Activated CD4-positive, alpha-beta memory T cell treated with anti-CD3 and anti-CD28 coated beads for 36 hours (primary cell): ENCODE measurements around the gene APC. TPM values are rescaled to one million over a fixed set of nuclear protein-coding genes. Genes with fewer than 3 reads are reported as not detected.
"Not testable (repeated sequence)": the region's sequence is repeated elsewhere in the genome, so short reads cannot be mapped to it uniquely, and the experiment has no call there.

ENCODE experiments used
- CTCF ChIA-PET: fragments of 350-600 bp; sonication (Branson Sonifier 250); formaldehyde crosslinking; loops from one replicate; lab custom pipeline; 2021; ENCODE audit warnings: antibody characterized with exemption, inconsistent platforms; lab: Charles Lee
- POLR2A ChIA-PET: fragments of 350-600 bp; sonication (Branson Sonifier 250); formaldehyde crosslinking; loops from one replicate; lab custom pipeline; 2021; ENCODE audit warnings: antibody characterized with exemption; lab: Charles Lee
- DNase-seq: peaks from one replicate; pipeline ENCODE4 v3.0.0-alpha.2; 2020
- H3K27ac Mint-ChIP-seq: one replicate; pipeline ENCODE4 v1.8.0; 2021; ENCODE audit warnings: mixed read lengths
- H3K27me3 Mint-ChIP-seq: one replicate; pipeline ENCODE4 v1.8.0; 2021; ENCODE audit warnings: mixed read lengths
- H3K36me3 Mint-ChIP-seq: one replicate; pipeline ENCODE4 v1.8.0; 2021; ENCODE audit warnings: mixed read lengths
- H3K4me1 Mint-ChIP-seq: one replicate; pipeline ENCODE4 v1.8.0; 2021; ENCODE audit warnings: low read depth, mixed read lengths
- H3K4me3 Mint-ChIP-seq: one replicate; pipeline ENCODE4 v1.8.0; 2021; ENCODE audit warnings: mild to moderate bottlenecking, mixed read lengths
- H3K9me3 Mint-ChIP-seq: one replicate; pipeline ENCODE4 v1.8.0; 2021; ENCODE audit warnings: mixed read lengths
- intact Hi-C: fragments of 100-400 bp; cut with micrococcal nuclease; formaldehyde crosslinking; loops from one replicate; pipeline ENCODE4 v1.15.1; 2023
- total RNA-seq, 2 experiments: library from RNA; stranded (reverse); gene quantifications; one replicate each; pipeline ENCODE4 v1.2.3, GENCODE V29; 2021

Gene APC
- total RNA-seq, 2 experiments from 2014 or later, result 17.3 to 20.1 TPM

- peak overlapping the region; percentile 5 for H3K4me3 Mint-ChIP-seq
Observed at GRCh38 chr5:112878760-112879159, 141.1 kb downstream of the APC start.

DNA sequence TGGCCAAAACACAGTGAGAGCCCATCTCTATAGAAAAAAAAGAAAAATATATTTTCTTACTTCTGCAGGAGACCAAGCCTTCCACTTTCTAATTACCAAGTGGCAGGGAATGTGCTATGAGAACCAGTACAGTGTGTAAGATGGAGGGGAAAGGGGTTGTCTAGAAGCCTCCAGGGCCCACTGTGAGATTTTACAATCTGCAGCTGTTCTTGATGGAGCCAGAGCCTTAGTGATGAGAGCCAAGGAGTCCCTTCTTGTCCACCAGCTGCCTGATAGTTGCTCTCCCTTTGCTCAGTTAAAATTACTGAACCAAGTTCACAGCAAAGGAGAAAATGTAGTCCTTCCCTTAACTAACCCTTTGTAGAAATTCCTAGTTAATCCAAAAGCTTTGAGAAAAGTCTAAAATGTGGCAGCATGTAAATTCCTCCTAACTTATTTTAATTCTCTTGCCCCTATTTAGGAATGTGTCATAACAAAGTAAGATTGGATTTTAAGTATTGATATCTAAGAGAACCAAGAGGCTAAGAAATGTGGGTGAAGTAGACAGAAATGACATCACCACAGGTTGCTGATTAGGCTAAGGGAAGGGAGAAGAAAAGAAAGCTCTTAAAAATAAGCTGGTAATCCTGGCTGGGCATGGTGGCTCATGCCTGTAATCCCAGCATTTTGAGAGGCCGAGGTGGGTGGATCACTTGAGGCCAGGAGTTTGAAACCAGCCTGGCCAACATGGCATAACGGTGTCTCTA, 142.7 kb downstream of the APC start:
- ChIA-PET POLR2A (no interaction called here), CTCF (interaction anchor here (1.1 to 1.3 kb wide), 3 partner anchors 28 to 42 kb away, joined by 3 to 5 read pairs (median 3); partner anchors contain the start of gene REEP5)
- Mint-ChIP-seq H3K9me3 (no peaks in the 10 kb centered on the region), H3K4me3 (no peak overlapping the region), H3K4me1 (peaks cover 28% of the 10 kb centered on the region), H3K27me3 (no peaks in the 10 kb centered on the region), H3K36me3 (peaks cover 31% of the 10 kb centered on the region), H3K27ac (peak overlapping the region; percentile 56)
- intact Hi-C loops, result no loop called here
- no peak for DNase-seq

More at GRCh38 chr5:112878760-112879159, 141.1 kb downstream of the APC start:
- intact Hi-C loops, result loop anchor here (1.0 to 5.0 kb wide), 3 partner anchors 44 to 99 kb away; partner anchors contain the start of genes DCP2 and REEP5
- Mint-ChIP-seq H3K27ac (peak overlapping the region; percentile 84), H3K36me3 (peaks cover 30% of the 10 kb centered on the region), H3K27me3 (no peaks in the 10 kb centered on the region), H3K4me1 (peaks cover 35% of the 10 kb centered on the region), H3K9me3 (no peaks in the 10 kb centered on the region)
- ChIA-PET POLR2A (interaction anchor here (0.8 to 1.4 kb wide), 4 partner anchors 8 to 95 kb away, joined by 3 to 6 read pairs (median 4); no protein-coding TSS in a partner anchor), CTCF (interaction anchor here (0.9 to 1.2 kb wide), 4 partner anchors 18 to 41 kb away, joined by 3 to 4 read pairs (median 4); partner anchors contain the start of gene SRP19)
- DNase-seq, result peak; percentile 79

- ChIA-PET POLR2A (no interaction called here), CTCF (interaction anchor here (1.4 kb wide), 1 partner anchor 126 kb away, joined by 3 read pairs; no protein-coding TSS in a partner anchor)
- no peaks in the 10 kb centered on the region for H3K27me3 Mint-ChIP-seq
- no peak for DNase-seq
- no peak overlapping the region for H3K27ac Mint-ChIP-seq
- H3K9me3 Mint-ChIP-seq, result no peaks in the 10 kb centered on the region
- intact Hi-C loops, result no loop called here
- peaks cover 32% of the 10 kb centered on the region for H3K4me1 Mint-ChIP-seq
- no peak overlapping the region for H3K4me3 Mint-ChIP-seq
- H3K36me3 Mint-ChIP-seq, result peaks cover 39% of the 10 kb centered on the region
Observed at GRCh38 chr5:112883192-112883591, 145.5 kb downstream of the APC start.

- POLR2A ChIA-PET, result no interaction called here
- intact Hi-C loops, result no loop called here
- peaks cover 40% of the 10 kb centered on the region for H3K36me3 Mint-ChIP-seq
- H3K9me3 Mint-ChIP-seq, result peaks cover 5% of the 10 kb centered on the region
- H3K4me3 Mint-ChIP-seq, result no peak overlapping the region
- CTCF ChIA-PET, result no interaction called here
- DNase-seq, result no peak
- H3K27ac Mint-ChIP-seq, result no peak overlapping the region
- H3K27me3 Mint-ChIP-seq, result no peaks in the 10 kb centered on the region
- peaks cover 29% of the 10 kb centered on the region for H3K4me1 Mint-ChIP-seq
Observed at GRCh38 chr5:112885001-112885400, 147.3 kb downstream of the APC start.

DNA sequence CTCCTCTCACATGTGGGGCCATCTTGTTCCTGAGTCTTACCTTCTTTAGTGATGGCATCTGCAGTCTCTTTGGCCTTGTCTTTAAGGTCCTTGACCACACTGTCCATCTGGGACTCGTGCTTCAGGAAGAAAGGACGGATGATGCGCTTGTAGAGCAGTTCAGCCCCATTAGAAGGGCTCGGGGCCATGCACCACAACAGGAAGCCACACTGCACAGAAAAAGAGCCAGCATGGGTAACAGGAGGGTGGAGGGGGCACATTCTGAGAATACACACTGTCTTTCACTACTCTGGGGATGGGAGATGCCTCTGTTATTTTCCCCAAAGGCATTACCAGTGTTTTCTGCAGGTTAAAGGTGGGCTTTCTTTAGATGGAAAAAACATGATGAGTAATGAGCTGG, 149.3 kb downstream of the APC start:
- no peak overlapping the region for H3K4me3 Mint-ChIP-seq
- peaks cover 36% of the 10 kb centered on the region for H3K36me3 Mint-ChIP-seq
- no peak for DNase-seq
- H3K27ac Mint-ChIP-seq, result peak overlapping the region; percentile 68
- no peaks in the 10 kb centered on the region for H3K27me3 Mint-ChIP-seq
- peaks cover 27% of the 10 kb centered on the region for H3K4me1 Mint-ChIP-seq
- H3K9me3 Mint-ChIP-seq, result peaks cover 5% of the 10 kb centered on the region
- ChIA-PET CTCF (interaction anchor here (1.4 kb wide), 1 partner anchor 39 kb away, joined by 3 read pairs; no protein-coding TSS in a partner anchor), POLR2A (interaction anchor here (0.6 kb wide), 1 partner anchor 9 kb away, joined by 3 read pairs; no protein-coding TSS in a partner anchor)
- intact Hi-C loops, result no loop called here

DNA sequence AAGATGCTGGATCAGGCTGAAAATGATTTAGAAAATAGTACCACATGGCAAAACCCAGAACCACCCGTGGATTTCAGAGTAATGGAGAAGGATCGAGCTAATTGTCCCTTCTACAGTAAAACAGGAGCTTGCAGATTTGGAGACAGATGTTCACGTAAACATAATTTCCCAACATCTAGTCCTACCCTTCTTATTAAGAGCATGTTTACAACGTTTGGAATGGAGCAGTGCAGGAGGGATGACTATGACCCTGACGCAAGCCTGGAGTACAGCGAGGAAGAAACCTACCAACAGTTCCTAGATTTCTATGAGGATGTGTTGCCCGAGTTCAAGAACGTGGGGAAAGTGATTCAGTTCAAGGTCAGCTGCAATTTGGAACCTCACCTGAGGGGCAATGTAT, 154.4 kb downstream of the APC start:
- H3K9me3 Mint-ChIP-seq, H3K27ac Mint-ChIP-seq, DNase-seq, H3K4me3 Mint-ChIP-seq, H3K27me3 Mint-ChIP-seq, POLR2A ChIA-PET, intact Hi-C loops: not testable (repeated sequence)
- CTCF ChIA-PET, result interaction anchor here (0.6 kb wide), 1 partner anchor 23 kb away, joined by 4 read pairs; no protein-coding TSS in a partner anchor
- peaks cover 32% of the 10 kb centered on the region for H3K36me3 Mint-ChIP-seq
- H3K4me1 Mint-ChIP-seq, result peaks cover 24% of the 10 kb centered on the region

GRCh38 chr5:112892776-112893175, 155.1 kb downstream of the APC start:
- H3K9me3 Mint-ChIP-seq, result peaks cover 5% of the 10 kb centered on the region
- no peak overlapping the region for H3K4me3 Mint-ChIP-seq
- peaks cover 17% of the 10 kb centered on the region for H3K4me1 Mint-ChIP-seq
- POLR2A ChIA-PET, result no interaction called here
- intact Hi-C loops, result no loop called here
- CTCF ChIA-PET, result no interaction called here
- DNase-seq, result no peak
- no peaks in the 10 kb centered on the region for H3K27me3 Mint-ChIP-seq
- peaks cover 31% of the 10 kb centered on the region for H3K36me3 Mint-ChIP-seq
- no peak overlapping the region for H3K27ac Mint-ChIP-seq

GRCh38 chr5:112895682-112896081, 158.0 kb downstream of the APC start:
- POLR2A ChIA-PET, result interaction anchor here (0.6 kb wide), 1 partner anchor 39 kb away, joined by 5 read pairs; no protein-coding TSS in a partner anchor

More at GRCh38 chr5:112895682-112896081, 158.0 kb downstream of the APC start:
- Mint-ChIP-seq H3K9me3 (no peaks in the 10 kb centered on the region), H3K27ac (no peak overlapping the region), H3K27me3 (no peaks in the 10 kb centered on the region), H3K4me3 (no peak overlapping the region), H3K36me3 (peaks cover 29% of the 10 kb centered on the region), H3K4me1 (peaks cover 9% of the 10 kb centered on the region)
- CTCF ChIA-PET, result interaction anchor here (1.0 kb wide), 1 partner anchor 24 kb away, joined by 3 read pairs; no protein-coding TSS in a partner anchor
- no peak for DNase-seq
- intact Hi-C loops, result no loop called here

Other genes with a start within 250 kb of the APC start
- 10 to 100 TPM; 49.1 to 51.6 TPM for gene SRP19, start 123.4 kb downstream of the APC start, total RNA-seq
- 10 to 100 TPM; 64.6 to 67.4 TPM for gene REEP5, start 184.3 kb downstream of the APC start, total RNA-seq
- gene DCP2, start 238.9 kb downstream of the APC start, total RNA-seq, result 100 to 1,000 TPM; 102 TPM